ENCODE measurements around the gene LRPPRC. TPM values are rescaled to one million over a fixed set of nuclear protein-coding genes. Genes with fewer than 3 reads are reported as not detected.
"Not testable (repeated sequence)": the region's sequence is repeated elsewhere in the genome, so short reads cannot be mapped to it uniquely, and the experiment has no call there.

The LRPPRC gene
- polyA plus RNA-seq, 1 of the 3 experiments (the other 2 are of a cell fraction): 31.4 TPM

DNA sequence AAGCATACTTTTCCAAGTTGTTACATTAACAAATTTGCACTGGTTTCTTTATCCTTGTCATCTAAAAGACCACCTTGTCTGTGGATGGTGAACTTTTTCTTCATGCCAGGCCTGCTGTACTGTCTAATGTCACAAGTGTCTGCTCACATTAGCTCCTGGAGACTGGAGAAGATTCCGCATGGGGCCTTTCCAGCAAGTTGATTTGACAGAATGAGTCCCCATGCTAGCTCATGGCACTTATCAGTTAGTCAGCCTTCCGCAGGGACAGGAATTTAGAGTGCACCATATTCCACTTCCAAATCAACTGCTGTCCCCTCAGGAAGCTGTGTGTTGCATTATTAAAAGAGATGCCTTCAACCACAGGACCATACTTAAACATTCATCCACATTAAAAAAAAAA lies 41.4 kb upstream of the LRPPRC start:
- ChIA-PET CTCF (interaction anchor here (1.0 to 5.1 kb wide), 5 partner anchors 7 to 943 kb away, joined by 3 to 25 read pairs (median 3); no protein-coding TSS in a partner anchor), POLR2A (no interaction called here)
- no peak overlapping the region for H3K27ac ChIP-seq (ENCODE audit: low read depth in 2 of 2, low read length in 1 of 2)
- H2AFZ ChIP-seq (ENCODE audit: low read depth): no peak overlapping the region
- H3K9me2 ChIP-seq: no peaks in the 10 kb centered on the region
- WGBS (ENCODE audit: low lambda C conversion rate): 83% methylated on average over 2 of the region's 2 CpGs
- no peaks in the 10 kb centered on the region for H4K20me1 ChIP-seq (ENCODE audit: insufficient read depth)
- H3K4me1 ChIP-seq (ENCODE audit: control insufficient read depth in 1 of 2, insufficient read depth in 2 of 2, low read depth in 1 of 2, low read length in 1 of 2): no peaks in the 10 kb centered on the region; a peak in 1 of 4 replicates
- H3K27me3 ChIP-seq (ENCODE audit: insufficient read depth): no peaks in the 10 kb centered on the region
- H3K4me2 ChIP-seq: no peak overlapping the region
- H3K36me3 ChIP-seq (replicated peaks in 1 of 2; ENCODE audit: control insufficient read depth in 1 of 2, insufficient read depth in 2 of 2, low read length in 1 of 2): no peaks in the 10 kb centered on the region
- TF ChIP-seq ELF1 (IDR thresholded peaks at IDR 0.05): no peak
- no peak for TF ChIP-seq MXI1 (IDR thresholded peaks at IDR 0.05; ENCODE audit: low read depth, low read length)
- H3K9ac ChIP-seq: no peak overlapping the region
- H3K4me3 ChIP-seq (ENCODE audit: low read depth in 2 of 2, low read length in 1 of 2): no peak overlapping the region
- no peak for DNase-seq
- no peaks in the 10 kb centered on the region for H3K79me2 ChIP-seq (ENCODE audit: insufficient read depth)
- no peaks in the 10 kb centered on the region for H3K9me3 ChIP-seq
- no peaks in the 10 kb centered on the region for H3F3A ChIP-seq (replicated peaks; ENCODE audit: insufficient read depth)

DNA sequence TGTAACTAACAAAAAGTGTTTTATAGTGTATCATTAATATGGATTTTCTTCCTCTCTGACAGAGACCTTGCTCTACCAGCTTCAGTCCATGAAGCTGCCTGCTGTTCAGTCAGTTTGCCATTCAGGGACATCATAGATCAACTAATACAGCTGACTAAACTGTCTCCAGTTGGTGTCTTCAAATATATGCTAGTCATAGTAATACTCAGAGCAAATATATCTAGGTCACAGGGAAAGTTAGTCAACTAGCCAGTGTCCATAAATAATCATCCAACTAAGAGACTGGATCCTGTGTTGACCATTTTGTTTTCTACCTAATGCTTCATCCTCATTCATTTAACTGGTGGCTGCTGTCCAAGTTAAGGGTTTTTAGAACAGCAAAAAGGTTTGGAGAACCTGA lies 38.2 kb upstream of the LRPPRC start:
- no peaks in the 10 kb centered on the region for H3K79me2 ChIP-seq (ENCODE audit: insufficient read depth)
- H3K4me1 ChIP-seq (ENCODE audit: control insufficient read depth in 1 of 2, insufficient read depth in 2 of 2, low read depth in 1 of 2, low read length in 1 of 2): no peaks in the 10 kb centered on the region; a peak in 1 of 4 replicates
- no peaks in the 10 kb centered on the region for H3K27me3 ChIP-seq (ENCODE audit: insufficient read depth)
- no peaks in the 10 kb centered on the region for H3K9me2 ChIP-seq
- CTCF ChIA-PET: interaction anchor here (1.2 to 2.0 kb wide), 3 partner anchors 10 to 445 kb away, joined by 3 to 7 read pairs (median 5); no protein-coding TSS in a partner anchor
- H4K20me1 ChIP-seq (ENCODE audit: insufficient read depth): no peaks in the 10 kb centered on the region
- no peak overlapping the region for H3K27ac ChIP-seq (ENCODE audit: low read depth in 2 of 2, low read length in 1 of 2)
- no peaks in the 10 kb centered on the region for H3F3A ChIP-seq (replicated peaks; ENCODE audit: insufficient read depth)
- DNase-seq: no peak
- no peak overlapping the region for H3K4me3 ChIP-seq (ENCODE audit: low read depth in 2 of 2, low read length in 1 of 2)
- no peak overlapping the region for H3K4me2 ChIP-seq
- POLR2A ChIA-PET: no interaction called here
- H3K9ac ChIP-seq: no peak overlapping the region
- no peak overlapping the region for H2AFZ ChIP-seq (ENCODE audit: low read depth)
- H3K36me3 ChIP-seq (replicated peaks in 1 of 2; ENCODE audit: control insufficient read depth in 1 of 2, insufficient read depth in 2 of 2, low read length in 1 of 2): no peaks in the 10 kb centered on the region
- no peaks in the 10 kb centered on the region for H3K9me3 ChIP-seq
- TF ChIP-seq FOXJ3 (CRISPR knock-in tag; IDR thresholded peaks at IDR 0.05) (no peak), NRF1 (IDR thresholded peaks at IDR 0.05; ENCODE audit: low read depth, low read length) (no peak), SMC3 (IDR thresholded peaks at IDR 0.05; ENCODE audit: low read depth, low read length) (no peak), RXRA (IDR thresholded peaks at IDR 0.05; ENCODE audit: borderline replicate concordance, low read depth) (no peak), RAD21 (IDR thresholded peaks at IDR 0.05; ENCODE audit: low read length) (no peak), TCF12 (IDR thresholded peaks at IDR 0.05) (no peak), YY1 (IDR thresholded peaks at IDR 0.05; ENCODE audit: low read depth) (no peak), GABPA (IDR thresholded peaks at IDR 0.05; ENCODE audit: low read depth) (no peak), POLR2AphosphoS5 (IDR thresholded peaks at IDR 0.05; ENCODE audit: low read depth, low read length) (no peak)
- TF ChIP-seq, protein P1, sequence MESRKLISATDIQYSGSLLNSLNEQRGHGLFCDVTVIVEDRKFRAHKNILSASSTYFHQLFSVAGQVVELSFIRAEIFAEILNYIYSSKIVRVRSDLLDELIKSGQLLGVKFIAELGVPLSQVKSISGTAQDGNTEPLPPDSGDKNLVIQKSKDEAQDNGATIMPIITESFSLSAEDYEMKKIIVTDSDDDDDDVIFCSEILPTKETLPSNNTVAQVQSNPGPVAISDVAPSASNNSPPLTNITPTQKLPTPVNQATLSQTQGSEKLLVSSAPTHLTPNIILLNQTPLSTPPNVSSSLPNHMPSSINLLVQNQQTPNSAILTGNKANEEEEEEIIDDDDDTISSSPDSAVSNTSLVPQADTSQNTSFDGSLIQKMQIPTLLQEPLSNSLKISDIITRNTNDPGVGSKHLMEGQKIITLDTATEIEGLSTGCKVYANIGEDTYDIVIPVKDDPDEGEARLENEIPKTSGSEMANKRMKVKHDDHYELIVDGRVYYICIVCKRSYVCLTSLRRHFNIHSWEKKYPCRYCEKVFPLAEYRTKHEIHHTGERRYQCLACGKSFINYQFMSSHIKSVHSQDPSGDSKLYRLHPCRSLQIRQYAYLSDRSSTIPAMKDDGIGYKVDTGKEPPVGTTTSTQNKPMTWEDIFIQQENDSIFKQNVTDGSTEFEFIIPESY (IDR thresholded peaks at IDR 0.05; ENCODE audit: borderline replicate concordance, low read depth): no peak
- TF ChIP-seq, protein P2, sequence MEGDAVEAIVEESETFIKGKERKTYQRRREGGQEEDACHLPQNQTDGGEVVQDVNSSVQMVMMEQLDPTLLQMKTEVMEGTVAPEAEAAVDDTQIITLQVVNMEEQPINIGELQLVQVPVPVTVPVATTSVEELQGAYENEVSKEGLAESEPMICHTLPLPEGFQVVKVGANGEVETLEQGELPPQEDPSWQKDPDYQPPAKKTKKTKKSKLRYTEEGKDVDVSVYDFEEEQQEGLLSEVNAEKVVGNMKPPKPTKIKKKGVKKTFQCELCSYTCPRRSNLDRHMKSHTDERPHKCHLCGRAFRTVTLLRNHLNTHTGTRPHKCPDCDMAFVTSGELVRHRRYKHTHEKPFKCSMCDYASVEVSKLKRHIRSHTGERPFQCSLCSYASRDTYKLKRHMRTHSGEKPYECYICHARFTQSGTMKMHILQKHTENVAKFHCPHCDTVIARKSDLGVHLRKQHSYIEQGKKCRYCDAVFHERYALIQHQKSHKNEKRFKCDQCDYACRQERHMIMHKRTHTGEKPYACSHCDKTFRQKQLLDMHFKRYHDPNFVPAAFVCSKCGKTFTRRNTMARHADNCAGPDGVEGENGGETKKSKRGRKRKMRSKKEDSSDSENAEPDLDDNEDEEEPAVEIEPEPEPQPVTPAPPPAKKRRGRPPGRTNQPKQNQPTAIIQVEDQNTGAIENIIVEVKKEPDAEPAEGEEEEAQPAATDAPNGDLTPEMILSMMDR (IDR thresholded peaks at IDR 0.05): no peak
- TF ChIP-seq, protein P3, sequence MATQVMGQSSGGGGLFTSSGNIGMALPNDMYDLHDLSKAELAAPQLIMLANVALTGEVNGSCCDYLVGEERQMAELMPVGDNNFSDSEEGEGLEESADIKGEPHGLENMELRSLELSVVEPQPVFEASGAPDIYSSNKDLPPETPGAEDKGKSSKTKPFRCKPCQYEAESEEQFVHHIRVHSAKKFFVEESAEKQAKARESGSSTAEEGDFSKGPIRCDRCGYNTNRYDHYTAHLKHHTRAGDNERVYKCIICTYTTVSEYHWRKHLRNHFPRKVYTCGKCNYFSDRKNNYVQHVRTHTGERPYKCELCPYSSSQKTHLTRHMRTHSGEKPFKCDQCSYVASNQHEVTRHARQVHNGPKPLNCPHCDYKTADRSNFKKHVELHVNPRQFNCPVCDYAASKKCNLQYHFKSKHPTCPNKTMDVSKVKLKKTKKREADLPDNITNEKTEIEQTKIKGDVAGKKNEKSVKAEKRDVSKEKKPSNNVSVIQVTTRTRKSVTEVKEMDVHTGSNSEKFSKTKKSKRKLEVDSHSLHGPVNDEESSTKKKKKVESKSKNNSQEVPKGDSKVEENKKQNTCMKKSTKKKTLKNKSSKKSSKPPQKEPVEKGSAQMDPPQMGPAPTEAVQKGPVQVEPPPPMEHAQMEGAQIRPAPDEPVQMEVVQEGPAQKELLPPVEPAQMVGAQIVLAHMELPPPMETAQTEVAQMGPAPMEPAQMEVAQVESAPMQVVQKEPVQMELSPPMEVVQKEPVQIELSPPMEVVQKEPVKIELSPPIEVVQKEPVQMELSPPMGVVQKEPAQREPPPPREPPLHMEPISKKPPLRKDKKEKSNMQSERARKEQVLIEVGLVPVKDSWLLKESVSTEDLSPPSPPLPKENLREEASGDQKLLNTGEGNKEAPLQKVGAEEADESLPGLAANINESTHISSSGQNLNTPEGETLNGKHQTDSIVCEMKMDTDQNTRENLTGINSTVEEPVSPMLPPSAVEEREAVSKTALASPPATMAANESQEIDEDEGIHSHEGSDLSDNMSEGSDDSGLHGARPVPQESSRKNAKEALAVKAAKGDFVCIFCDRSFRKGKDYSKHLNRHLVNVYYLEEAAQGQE (IDR thresholded peaks at IDR 0.05; ENCODE audit: low read depth, low read length): no peak
- TF ChIP-seq, protein P4, sequence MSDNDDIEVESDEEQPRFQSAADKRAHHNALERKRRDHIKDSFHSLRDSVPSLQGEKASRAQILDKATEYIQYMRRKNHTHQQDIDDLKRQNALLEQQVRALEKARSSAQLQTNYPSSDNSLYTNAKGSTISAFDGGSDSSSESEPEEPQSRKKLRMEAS (IDR thresholded peaks at IDR 0.05; ENCODE audit: low read depth): no peak

DNA sequence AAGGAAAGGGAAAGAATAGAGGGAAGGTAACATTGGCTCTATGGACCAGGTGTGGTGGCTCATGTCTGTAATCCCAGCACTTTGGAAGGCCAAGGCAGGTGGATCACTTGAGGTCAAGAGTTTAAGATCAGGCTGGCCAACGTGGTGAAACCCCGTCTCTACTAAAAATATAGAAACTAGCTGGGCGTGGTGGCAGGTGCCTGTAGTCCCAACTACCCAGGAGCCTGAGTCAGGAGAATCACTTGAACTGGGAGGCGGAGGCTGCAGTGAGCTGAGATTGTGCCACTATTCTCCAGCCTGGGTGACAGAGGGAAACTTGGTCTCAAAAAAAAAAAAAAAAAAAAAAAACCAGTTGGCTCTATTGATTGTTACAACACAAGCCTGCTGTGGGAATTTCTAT lies 31.3 kb upstream of the LRPPRC start:
- H3F3A ChIP-seq (replicated peaks; ENCODE audit: insufficient read depth); H3K4me2 ChIP-seq; H4K20me1 ChIP-seq (ENCODE audit: insufficient read depth); POLR2A ChIA-PET; H3K27ac ChIP-seq (ENCODE audit: low read depth in 2 of 2, low read length in 1 of 2); H3K9me3 ChIP-seq; H3K9me2 ChIP-seq; H2AFZ ChIP-seq (ENCODE audit: low read depth); DNase-seq; H3K36me3 ChIP-seq (replicated peaks in 1 of 2; ENCODE audit: control insufficient read depth in 1 of 2, insufficient read depth in 2 of 2, low read length in 1 of 2); H3K4me1 ChIP-seq (ENCODE audit: control insufficient read depth in 1 of 2, insufficient read depth in 2 of 2, low read depth in 1 of 2, low read length in 1 of 2); H3K4me3 ChIP-seq (ENCODE audit: low read depth in 2 of 2, low read length in 1 of 2); H3K9ac ChIP-seq; H3K79me2 ChIP-seq (ENCODE audit: insufficient read depth): not testable (repeated sequence)
- 52% methylated on average over 4 of the region's 4 CpGs for WGBS (ENCODE audit: low lambda C conversion rate)
- CTCF ChIA-PET: interaction anchor here (1.3 to 3.2 kb wide), 2 partner anchors 17 to 57 kb away, joined by 5 to 24 read pairs; no protein-coding TSS in a partner anchor
- peaks cover 24% of the 10 kb centered on the region; the same call in 1 of the 2 replicates for H3K27me3 ChIP-seq (ENCODE audit: insufficient read depth)

Measured in SK-N-SH (cell line).